Common myeloid progenitor, CD34-positive (primary cell): ENCODE data around the gene CRAT.

Experiments
- CTCF ChIA-PET: fragments of 350-600 bp; sonication (Branson Sonifier 250); formaldehyde crosslinking; loops from one replicate; lab custom pipeline; 2021; ENCODE audit warnings: antibody characterized with exemption; lab: Charles Lee
- POLR2A ChIA-PET: fragments of 350-600 bp; sonication (Branson Sonifier 250); formaldehyde crosslinking; loops from one replicate; lab custom pipeline; 2021; ENCODE audit warnings: antibody characterized with exemption; lab: Charles Lee
- DNase-seq, 3 donors: peaks; one replicate each; pipeline versions ENCODE4 v3.0.0 to v3.0.0-alpha.2; 2013
- H3K27ac ChIP-seq, 2 experiments: 1 replicate in 1 of 2; 2 replicates in 1 of 2; pipeline ENCODE4 v1.7.0; 2013; ENCODE audit warnings: inconsistent platforms in 2 of 2, low read length in 2 of 2, mild to moderate bottlenecking in 2 of 2, low read depth in 1 of 2, moderate library complexity in 1 of 2; ENCODE audit not compliant: severe bottlenecking in 2 of 2, insufficient read depth in 1 of 2, poor library complexity in 1 of 2
- H3K27me3 ChIP-seq, 5 experiments: replicated peaks in 2 of 5; 1 replicate in 3 of 5; 2 replicates in 2 of 5; pipeline versions ENCODE4 v1.6.1 to v1.7.0; 2013; ENCODE audit warnings: low read length in 4 of 5, mild to moderate bottlenecking in 2 of 5, moderate library complexity in 2 of 5, inconsistent platforms in 1 of 5; ENCODE audit not compliant: insufficient read depth in 5 of 5, control insufficient read depth in 4 of 5
- H3K36me3 ChIP-seq, 4 experiments: 1 replicate in 2 of 4; 2 replicates in 2 of 4; pipeline versions ENCODE4 v1.6.1 to v1.7.0; 2013; ENCODE audit warnings: low read length in 3 of 4, control low read depth in 1 of 4, mild to moderate bottlenecking in 1 of 4; ENCODE audit not compliant: control insufficient read depth in 4 of 4, insufficient read depth in 4 of 4
- H3K4me1 ChIP-seq, 4 experiments: 1 replicate in 3 of 4; 2 replicates in 1 of 4; pipeline versions ENCODE4 v1.6.1 to v1.7.1; 2013; ENCODE audit warnings: low read length in 3 of 4, mild to moderate bottlenecking in 3 of 4, control low read depth in 1 of 4, inconsistent platforms in 1 of 4, moderate library complexity in 1 of 4; ENCODE audit not compliant: control insufficient read depth in 4 of 4, insufficient read depth in 4 of 4; ENCODE audit errors: control extremely low read depth in 1 of 4
- H3K4me3 ChIP-seq, 7 experiments: 1 replicate in 4 of 7; 2 replicates in 3 of 7; pipeline versions ENCODE4 v1.5.1 to v1.7.0; 2013; ENCODE audit warnings: mild to moderate bottlenecking in 7 of 7, low read length in 6 of 7, moderate library complexity in 6 of 7, inconsistent platforms in 2 of 7, low read depth in 2 of 7, control low read depth in 1 of 7; ENCODE audit not compliant: insufficient read depth in 4 of 7, control insufficient read depth in 1 of 7; ENCODE audit errors: extremely low read depth in 1 of 7
- H3K9me3 ChIP-seq, 5 experiments: 1 replicate in 4 of 5; 2 replicates in 1 of 5; pipeline versions ENCODE4 v1.6.1 to v1.7.1; 2013; ENCODE audit warnings: low read length in 4 of 5, mild to moderate bottlenecking in 2 of 5, inconsistent platforms in 1 of 5, low read depth in 1 of 5, moderate library complexity in 1 of 5; ENCODE audit not compliant: control insufficient read depth in 4 of 5, insufficient read depth in 2 of 5; ENCODE audit errors: control extremely low read depth in 1 of 5
- WGBS: methylation state at CpG from one replicate; pipeline ENCODE4 v1.1.5; 2013; ENCODE audit not compliant: insufficient coverage; 5-methylcytosine and 5-hydroxymethylcytosine counted together

CRAT gene

DNA sequence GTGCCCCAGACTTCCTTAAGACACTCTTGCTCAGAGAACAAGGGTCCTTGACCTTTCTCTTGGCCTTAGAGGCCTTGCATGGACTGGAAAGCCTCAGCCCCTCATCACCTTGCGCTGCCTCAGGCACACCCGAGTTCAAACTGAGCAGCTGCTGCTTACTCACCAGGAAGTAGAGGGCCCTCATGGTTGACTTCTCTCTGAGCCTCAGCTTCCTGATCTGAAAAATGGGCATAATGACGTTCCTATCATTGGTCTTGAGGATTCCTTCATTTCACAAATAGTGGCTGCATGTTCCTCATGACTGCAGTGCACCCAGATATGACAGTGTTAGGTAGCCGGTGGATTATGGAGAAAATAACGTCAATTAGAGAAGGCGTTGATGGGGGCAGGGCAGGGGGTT is 38.8 kb upstream of the CRAT start:
- 96% methylated on average over 6 of the region's 6 CpGs for WGBS
- POLR2A ChIA-PET: no interaction called here
- CTCF ChIA-PET: interaction anchor here (0.5 to 1.4 kb wide), 3 partner anchors 8 to 315 kb away, joined by 3 to 7 read pairs (median 3); no protein-coding TSS in a partner anchor
- no peaks in the 10 kb centered on the region for H3K9me3 ChIP-seq
- DNase-seq: no peak
- H3K36me3 ChIP-seq: peaks cover 0 to 53% (median 20%) of the 10 kb centered on the region in 4 experiments
- no peak overlapping the region for H3K27ac ChIP-seq
- peaks cover 0 to 13% (median 0%) of the 10 kb centered on the region in 4 experiments for H3K4me1 ChIP-seq
- H3K27me3 ChIP-seq: no peaks in the 10 kb centered on the region
- no peak overlapping the region for H3K4me3 ChIP-seq

DNA sequence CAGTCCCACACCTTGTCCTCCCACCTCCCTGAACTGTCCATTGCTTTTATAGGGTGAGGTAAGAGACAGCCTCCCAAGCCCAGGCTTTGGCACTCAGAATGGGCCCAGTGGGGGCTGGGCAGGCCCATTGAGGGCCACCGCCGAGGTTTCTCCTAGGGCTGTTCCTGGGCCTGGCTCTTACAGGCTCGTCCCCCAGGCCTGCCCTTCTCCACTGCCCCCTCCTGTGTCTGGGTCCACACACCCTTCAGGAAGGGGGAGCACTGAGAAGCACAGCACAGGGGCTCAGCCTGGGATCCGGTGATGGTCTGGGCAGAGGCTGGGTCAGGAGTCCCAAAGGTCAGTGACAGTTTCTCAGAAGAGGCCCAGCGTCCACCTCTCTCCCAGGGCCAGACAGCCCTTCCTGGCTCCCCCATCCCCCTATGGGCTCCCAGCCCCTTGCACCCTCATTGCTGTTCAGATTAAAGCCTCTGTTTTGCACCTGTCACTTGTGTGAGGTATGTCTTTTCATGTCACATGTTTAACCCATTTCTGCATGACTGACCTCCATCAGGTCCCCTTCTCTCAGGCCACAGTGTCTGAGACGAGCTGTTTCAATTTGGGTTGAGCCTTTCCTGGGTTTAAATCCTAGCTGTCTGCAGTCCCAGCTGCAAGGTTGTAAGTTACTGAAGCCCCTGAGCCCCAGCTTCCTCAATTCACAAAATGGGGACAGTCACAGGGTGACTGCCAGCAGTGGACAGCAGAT is 38.0 kb upstream of the CRAT start:
- H3K27ac ChIP-seq: no peak overlapping the region
- no peak for DNase-seq
- H3K36me3 ChIP-seq: peaks cover 0 to 59% (median 26%) of the 10 kb centered on the region in 4 experiments
- CTCF ChIA-PET: interaction anchor here (0.5 to 1.4 kb wide), 4 partner anchors 9 to 477 kb away, joined by 3 to 7 read pairs (median 3); no protein-coding TSS in a partner anchor
- peaks cover 0 to 16% (median under 1%) of the 10 kb centered on the region in 4 experiments for H3K4me1 ChIP-seq
- no peak overlapping the region for H3K4me3 ChIP-seq
- H3K27me3 ChIP-seq: no peaks in the 10 kb centered on the region
- POLR2A ChIA-PET: no interaction called here
- 83% methylated on average over 6 of the region's 6 CpGs for whole genome bisulfite sequencing
- H3K9me3 ChIP-seq: no peaks in the 10 kb centered on the region

DNA sequence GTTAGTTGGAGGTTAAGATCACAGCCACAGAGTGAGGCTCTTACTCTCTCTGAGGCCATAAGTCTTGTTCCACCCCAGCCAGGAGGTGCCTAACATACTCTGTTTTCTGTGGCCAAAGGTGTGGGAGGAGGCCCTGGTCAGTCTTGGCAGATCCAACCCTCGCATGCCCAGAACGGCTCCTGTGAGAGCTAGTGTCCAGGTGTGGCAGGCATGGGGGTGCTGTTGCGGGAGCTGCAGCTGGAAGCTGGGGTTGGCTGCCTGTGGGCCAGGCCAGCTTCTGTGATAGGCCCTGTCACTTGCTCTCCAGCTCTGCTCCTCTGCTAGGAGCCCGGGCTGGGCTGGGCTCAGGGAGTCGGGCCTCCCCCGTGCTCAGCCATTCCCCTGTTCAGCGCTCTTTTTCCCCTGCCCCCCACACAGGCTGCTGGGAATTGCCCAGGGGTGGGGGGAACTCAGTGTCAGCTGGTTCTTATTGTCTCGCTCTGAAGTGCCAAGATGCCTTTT is 35.9 kb upstream of the CRAT start:
- no peak overlapping the region for H3K4me3 ChIP-seq

DNA sequence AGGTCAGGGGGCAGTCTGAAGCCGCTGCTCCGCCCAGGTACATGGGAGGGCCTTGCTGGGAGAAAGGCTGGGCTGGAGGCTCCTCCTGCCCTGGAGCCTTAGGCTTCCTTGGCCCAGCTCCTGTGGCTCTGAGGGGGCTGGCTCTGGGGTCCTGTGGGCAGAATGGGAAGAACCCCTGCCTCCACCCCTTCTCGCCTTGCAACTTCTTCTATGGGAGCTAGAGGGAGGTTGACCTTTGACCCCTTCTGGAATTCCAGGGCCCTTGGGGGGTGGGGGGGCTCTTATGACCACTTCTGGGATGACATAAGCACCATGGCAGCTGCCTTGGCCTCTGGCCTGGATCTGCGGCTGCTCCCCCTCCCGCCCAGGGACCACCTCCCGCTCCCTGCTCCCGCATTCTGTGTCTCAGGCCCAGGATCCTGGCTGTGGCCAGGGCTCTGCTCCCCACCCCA is 35.3 kb upstream of the CRAT start:
- Histone ChIP-seq H3K27ac (no peak overlapping the region), H3K36me3 (peaks cover 0 to 59% (median 34%) of the 10 kb centered on the region in 4 experiments), H3K9me3 (no peaks in the 10 kb centered on the region), H3K4me1 (peaks cover 4 to 44% (median 27%) of the 10 kb centered on the region in 4 experiments), H3K4me3 (no peak overlapping the region), H3K27me3 (no peaks in the 10 kb centered on the region)
- POLR2A ChIA-PET: interaction anchor here (1.2 kb wide), 1 partner anchor 21 kb away, joined by 3 read pairs; no protein-coding TSS in a partner anchor
- 100% methylated on average over 4 of the region's 7 CpGs for WGBS
- CTCF ChIA-PET: interaction anchor here (0.5 to 1.8 kb wide), 5 partner anchors 10 to 580 kb away, joined by 4 to 5 read pairs (median 4); no protein-coding TSS in a partner anchor
- no peak for DNase-seq

More for the DNA sequence above, 35.9 kb upstream of the CRAT start:
- 100% methylated on average over 2 of the region's 8 CpGs for WGBS
- Histone ChIP-seq H3K36me3 (peaks cover 0 to 65% (median 34%) of the 10 kb centered on the region in 4 experiments), H3K9me3 (no peaks in the 10 kb centered on the region), H3K4me1 (peaks cover 4 to 37% (median 21%) of the 10 kb centered on the region in 4 experiments), H3K27me3 (no peaks in the 10 kb centered on the region), H3K27ac (no peak overlapping the region)
- ChIA-PET CTCF (interaction anchor here (0.9 to 1.8 kb wide), 4 partner anchors 10 to 465 kb away, joined by 3 to 5 read pairs (median 4); no protein-coding TSS in a partner anchor), POLR2A (interaction anchor here (1.2 kb wide), 1 partner anchor 21 kb away, joined by 3 read pairs; no protein-coding TSS in a partner anchor)
- DNase-seq: no peak

DNA sequence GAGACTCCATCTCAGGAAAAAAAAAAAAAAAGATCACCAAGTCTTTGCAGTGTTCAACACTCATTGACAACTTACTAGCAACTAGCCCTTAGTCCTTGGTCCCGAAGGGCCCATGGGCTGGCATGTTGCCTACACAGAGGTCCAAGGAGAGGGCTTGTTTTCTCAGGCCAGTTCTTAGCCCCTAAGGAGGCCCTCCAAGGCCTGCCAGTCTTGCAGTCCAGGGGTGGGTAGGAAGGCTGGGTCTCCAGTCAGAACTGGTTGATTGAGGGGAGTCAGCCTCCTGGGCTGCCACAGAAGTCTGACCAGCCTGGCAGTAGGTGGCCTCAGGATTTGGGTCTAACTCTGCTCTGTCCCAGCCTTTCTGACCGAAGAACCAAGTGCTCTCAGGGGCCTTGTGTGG is 34.7 kb upstream of the CRAT start:
- no peak for DNase-seq
- H3K9me3 ChIP-seq: no peaks in the 10 kb centered on the region
- H3K27ac ChIP-seq: no peak overlapping the region
- peaks cover 0 to 55% (median 34%) of the 10 kb centered on the region in 4 experiments for H3K36me3 ChIP-seq
- no peak overlapping the region for H3K4me3 ChIP-seq
- 100% methylated on average over 2 of the region's 2 CpGs for WGBS
- peaks cover 4 to 49% (median 32%) of the 10 kb centered on the region in 4 experiments for H3K4me1 ChIP-seq
- no peaks in the 10 kb centered on the region for H3K27me3 ChIP-seq
- POLR2A ChIA-PET: interaction anchor here (1.2 kb wide), 1 partner anchor 22 kb away, joined by 3 read pairs; no protein-coding TSS in a partner anchor
- CTCF ChIA-PET: interaction anchor here (0.7 to 1.8 kb wide), 2 partner anchors 11 to 469 kb away, joined by 3 to 5 read pairs; no protein-coding TSS in a partner anchor

DNA sequence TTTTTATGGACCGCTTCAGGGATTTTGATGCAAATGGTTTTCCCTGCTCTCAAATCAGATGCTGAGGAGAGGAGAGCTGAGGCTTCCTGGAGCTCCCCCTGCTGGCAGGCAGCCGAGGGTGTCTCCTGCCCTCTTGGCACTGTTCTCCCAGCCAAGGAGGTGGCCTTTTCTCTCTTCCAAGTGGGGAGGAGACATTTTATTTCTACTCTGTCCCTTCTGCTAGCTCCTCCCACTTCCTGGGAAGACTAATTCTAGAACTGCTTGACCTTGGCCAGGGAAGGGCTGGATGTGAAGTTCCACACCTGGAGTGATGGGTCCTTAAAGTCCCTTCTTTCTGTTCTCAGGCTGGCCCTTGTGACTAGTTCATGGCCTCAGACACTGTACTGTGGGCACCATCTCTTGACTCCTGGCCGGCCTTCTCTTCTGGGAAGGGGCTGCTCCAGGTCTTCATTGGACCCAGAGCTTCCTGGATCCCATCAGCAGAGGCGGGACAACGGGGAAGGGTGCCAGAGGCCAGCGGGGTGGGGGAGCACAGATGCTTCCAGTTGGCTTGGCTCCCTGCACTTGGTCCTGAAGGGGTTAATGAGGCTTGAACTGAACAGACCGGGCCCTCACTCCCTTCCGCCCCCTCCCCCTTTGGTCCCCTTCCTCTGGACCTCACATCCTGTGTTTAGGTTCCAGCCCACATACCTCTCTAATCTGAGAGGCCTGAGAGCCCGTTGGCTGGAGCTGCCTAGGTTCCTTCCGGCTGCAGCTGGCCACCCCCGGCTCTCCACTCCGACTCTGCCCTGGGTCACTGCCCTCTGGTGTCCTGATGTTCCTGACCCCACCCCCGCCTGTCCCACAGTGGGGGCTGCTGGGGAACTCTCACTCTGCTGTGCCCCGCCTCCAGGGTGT is 32.7 kb upstream of the CRAT start:
- Histone ChIP-seq H3K27ac (peak overlapping the region in 1 of 2 experiments; percentile 19), H3K9me3 (no peaks in the 10 kb centered on the region), H3K27me3 (no peaks in the 10 kb centered on the region), H3K36me3 (peaks cover 0 to 48% (median 28%) of the 10 kb centered on the region in 4 experiments), H3K4me3 (no peak overlapping the region), H3K4me1 (peaks cover 4 to 52% (median 45%) of the 10 kb centered on the region in 4 experiments)
- WGBS: 50% methylated on average over 10 of the region's 14 CpGs
- POLR2A ChIA-PET: interaction anchor here (1.0 kb wide), 1 partner anchor 31 kb away, joined by 4 read pairs; no protein-coding TSS in a partner anchor
- peak; percentile 60 to 78 (median 68) for DNase-seq
- CTCF ChIA-PET: interaction anchor here (0.8 to 2.9 kb wide), 24 partner anchors 9 to 639 kb away, joined by 3 to 46 read pairs (median 5); partner anchors contain the start of gene IER5L
